Bronchial epithelial cell (primary cell): Measurements from ENCODE around the gene PI4K2A. TPM values are rescaled to one million over a fixed set of nuclear protein-coding genes. Genes with fewer than 3 reads are reported as not detected.
A peak's percentile ranks its signal among the peaks of the same experiment; 100 is the strongest.

Experiments
- DNase-seq: peaks from one replicate; pipeline ENCODE4 v3.0.0-alpha.2; 2010; ENCODE audit warnings: low read depth
- FAIRE-seq: peaks from 2 replicates; lab custom pipeline; 2011; peaks lifted over from hg19 to GRCh38; lab: Jason Lieb, UNC
- H3K27me3 ChIP-seq: 2 replicates; pipeline ENCODE4 v1.5.1; 2011; ENCODE audit warnings: low read length; ENCODE audit not compliant: control insufficient read depth, insufficient read depth
- H3K36me3 ChIP-seq: 2 replicates; pipeline ENCODE4 v1.5.1; 2011; ENCODE audit warnings: low read length; ENCODE audit not compliant: control insufficient read depth, insufficient read depth
- H3K4me3 ChIP-seq: 2 replicates; pipeline ENCODE4 v1.5.1; 2011; ENCODE audit warnings: mild to moderate bottlenecking, low read depth, low read length, control low read depth
- total RNA-seq: library from RNA; depleted of rRNA; stranded (reverse); fragments of >200 nt; gene quantifications from 2 replicates; pipeline ENCODE4 v1.2.1, GENCODE V29; 2014
- TF ChIP-seq, protein P1 (sequence below): IDR thresholded peaks from 2 replicates; pipeline ENCODE4 v1.5.1; 2011; ENCODE audit warnings: mild to moderate bottlenecking, moderate library complexity, low read length, control low read depth, inconsistent platforms; ENCODE audit not compliant: insufficient read depth, severe bottlenecking

Gene PI4K2A
- total RNA-seq, 1 donor from 2014 or later = 33.7 TPM

DNA sequence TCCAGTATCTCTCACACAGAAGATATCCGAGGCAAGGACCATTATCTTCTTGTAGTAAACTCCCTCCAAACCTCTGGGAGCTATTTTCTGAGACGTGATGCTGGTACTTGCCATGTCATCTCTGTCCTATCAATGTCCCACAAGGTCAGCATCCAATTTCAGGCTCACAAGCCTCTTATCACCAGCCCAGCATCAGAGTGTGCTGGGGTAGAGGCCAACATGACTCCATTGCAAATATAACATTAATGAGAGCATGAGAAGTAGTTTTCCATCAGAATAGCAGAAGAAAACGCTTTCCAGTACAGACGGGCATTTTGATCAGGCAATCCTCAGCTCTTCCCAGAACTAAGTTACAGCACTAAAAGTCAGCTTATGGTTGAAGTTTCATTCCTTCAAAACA, 12.7 kb upstream of the PI4K2A start:
- DNase-seq (no peak), FAIRE-seq (no peak)
- H3K4me3 ChIP-seq = no peak overlapping the region
- TF ChIP-seq, protein P1, sequence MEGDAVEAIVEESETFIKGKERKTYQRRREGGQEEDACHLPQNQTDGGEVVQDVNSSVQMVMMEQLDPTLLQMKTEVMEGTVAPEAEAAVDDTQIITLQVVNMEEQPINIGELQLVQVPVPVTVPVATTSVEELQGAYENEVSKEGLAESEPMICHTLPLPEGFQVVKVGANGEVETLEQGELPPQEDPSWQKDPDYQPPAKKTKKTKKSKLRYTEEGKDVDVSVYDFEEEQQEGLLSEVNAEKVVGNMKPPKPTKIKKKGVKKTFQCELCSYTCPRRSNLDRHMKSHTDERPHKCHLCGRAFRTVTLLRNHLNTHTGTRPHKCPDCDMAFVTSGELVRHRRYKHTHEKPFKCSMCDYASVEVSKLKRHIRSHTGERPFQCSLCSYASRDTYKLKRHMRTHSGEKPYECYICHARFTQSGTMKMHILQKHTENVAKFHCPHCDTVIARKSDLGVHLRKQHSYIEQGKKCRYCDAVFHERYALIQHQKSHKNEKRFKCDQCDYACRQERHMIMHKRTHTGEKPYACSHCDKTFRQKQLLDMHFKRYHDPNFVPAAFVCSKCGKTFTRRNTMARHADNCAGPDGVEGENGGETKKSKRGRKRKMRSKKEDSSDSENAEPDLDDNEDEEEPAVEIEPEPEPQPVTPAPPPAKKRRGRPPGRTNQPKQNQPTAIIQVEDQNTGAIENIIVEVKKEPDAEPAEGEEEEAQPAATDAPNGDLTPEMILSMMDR = no peak
- H3K36me3 ChIP-seq = no peaks in the 10 kb centered on the region
- no peaks in the 10 kb centered on the region for H3K27me3 ChIP-seq

DNA sequence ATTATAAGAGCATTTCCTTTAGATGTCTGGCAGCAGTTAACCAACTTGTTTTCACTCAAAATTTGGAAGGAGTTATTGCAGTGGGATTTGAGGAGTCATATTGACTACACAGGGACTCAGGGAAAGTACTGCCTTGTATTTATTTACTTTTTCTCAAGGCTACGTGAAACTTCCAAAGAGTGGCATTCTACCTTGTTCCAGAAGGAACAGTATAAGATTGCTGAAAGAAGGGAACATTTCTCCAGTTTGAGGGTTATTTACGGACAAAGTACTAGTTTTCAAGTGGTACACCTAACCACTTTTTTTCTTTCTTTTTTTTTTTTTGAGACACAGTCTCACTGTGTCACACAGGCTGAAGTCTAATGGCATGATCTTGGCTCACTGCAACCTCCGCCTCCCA, 12.2 kb upstream of the PI4K2A start:
- FAIRE-seq = no peak

DNA sequence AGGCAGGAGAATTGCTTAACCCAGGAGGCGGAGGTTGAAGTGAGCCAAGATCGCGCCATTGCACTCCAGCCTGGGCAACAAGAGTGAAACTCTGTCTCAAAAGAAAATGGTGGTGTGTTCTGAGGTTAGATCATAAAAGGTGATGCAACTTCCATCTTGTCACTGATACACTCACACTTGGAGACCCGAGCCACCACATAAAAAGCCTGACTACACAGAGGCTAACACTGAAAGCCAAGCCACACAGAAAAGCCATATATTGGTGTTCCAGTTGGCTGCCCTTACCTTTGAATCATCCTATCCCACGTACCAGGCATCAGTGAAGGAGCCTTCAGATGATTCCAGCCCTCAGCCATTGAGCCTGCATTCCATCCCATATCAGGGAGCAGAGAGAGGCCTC, 11.2 kb upstream of the PI4K2A start:
- no peak overlapping the region for H3K4me3 ChIP-seq
- H3K27me3 ChIP-seq = no peaks in the 10 kb centered on the region
- no peak for FAIRE-seq
- H3K36me3 ChIP-seq = no peaks in the 10 kb centered on the region
- TF ChIP-seq, protein P1 = no peak
- no peak for DNase-seq

More for the DNA sequence above, 12.2 kb upstream of the PI4K2A start:
- Histone ChIP-seq H3K36me3 (no peaks in the 10 kb centered on the region), H3K27me3 (no peaks in the 10 kb centered on the region), H3K4me3 (no peak overlapping the region)
- no peak for DNase-seq
- TF ChIP-seq, protein P1 = no peak

GRCh38 chr10:97631098-97631497, 9.4 kb upstream of the PI4K2A start:
- Histone ChIP-seq H3K27me3 (no peaks in the 10 kb centered on the region), H3K4me3 (no peak overlapping the region), H3K36me3 (no peaks in the 10 kb centered on the region)
- TF ChIP-seq, protein P1 = no peak
- DNase-seq (no peak), FAIRE-seq (no peak)

DNA sequence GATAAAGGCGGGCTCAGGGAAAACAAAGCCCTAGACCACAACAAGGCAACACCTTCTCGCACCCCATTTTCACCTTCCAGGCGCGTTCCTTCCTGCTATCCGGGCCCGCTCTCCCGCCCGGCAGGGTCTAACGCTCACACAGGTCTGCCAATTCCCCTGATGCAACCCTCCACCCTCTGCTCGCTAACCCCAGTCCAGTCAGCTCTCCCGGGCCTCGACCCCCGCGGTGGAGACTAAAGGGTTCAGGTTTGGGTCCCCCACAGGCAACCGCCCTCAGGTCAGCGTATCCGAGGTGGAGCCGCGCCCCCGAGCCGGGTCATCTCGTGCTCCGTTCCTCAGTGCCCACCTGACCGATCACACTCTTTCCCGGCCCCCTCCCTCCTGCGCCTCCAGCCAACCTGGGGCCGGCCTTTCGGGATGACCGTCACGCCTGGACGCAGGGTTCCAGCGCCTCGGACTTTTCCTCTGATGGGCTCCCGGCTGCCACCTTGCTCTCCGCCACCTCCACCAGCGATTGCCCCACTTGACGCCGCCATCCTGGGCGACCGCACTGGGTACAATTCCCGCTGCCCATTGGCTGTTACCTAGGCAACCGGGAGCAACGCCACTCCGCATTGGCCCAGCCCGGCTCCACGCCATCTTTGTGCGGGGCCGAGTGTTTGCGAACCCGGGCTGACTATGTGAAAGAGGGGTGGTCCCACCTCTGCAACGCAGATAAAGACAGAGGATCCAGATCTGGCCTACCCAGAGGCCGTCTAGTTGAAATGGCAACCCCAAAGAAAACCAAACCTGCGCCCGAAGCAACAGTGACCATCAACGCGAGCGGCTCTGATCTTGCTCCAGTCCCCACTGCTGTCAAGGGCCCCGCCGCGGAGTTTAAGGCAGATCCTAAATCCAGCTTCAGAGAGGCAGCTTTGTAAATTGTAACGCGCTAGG, 7.3 kb upstream of the PI4K2A start, which contains the start of gene MORN4:
TSS of gene MORN4 (minus strand) at position 552 of the 936 bp plus-strand sequence. CDS start 13,847 bp downstream, outside the sequence.
- no peak for FAIRE-seq
- H3K27me3 ChIP-seq = no peaks in the 10 kb centered on the region
- H3K4me3 ChIP-seq = peak within 1 kb of the TSS; percentile 74
- DNase-seq = peak; percentile 80
- no peaks in the 10 kb centered on the region for H3K36me3 ChIP-seq
- TF ChIP-seq, protein P1 = no peak
